ENCODE results near the gene NEDD4L.
A peak's percentile ranks its signal among the peaks of the same experiment; 100 is the strongest.

NEDD4L gene

GRCh38 chr18:58320907-58321561, 277.0 kb downstream of the NEDD4L start:
- no peak for DNase-seq (ENCODE audit: low spot score)

GRCh38 chr18:58321986-58322385, 278.0 kb downstream of the NEDD4L start:
- peak; percentile 82 for DNase-seq (ENCODE audit: low spot score)

GRCh38 chr18:58322464-58322863, 278.4 kb downstream of the NEDD4L start:
- no peak for DNase-seq (ENCODE audit: low spot score)

GRCh38 chr18:58323866-58324762, 280.1 kb downstream of the NEDD4L start:
- DNase-seq (ENCODE audit: low spot score) = no peak

GRCh38 chr18:58324824-58325480, 280.9 kb downstream of the NEDD4L start:
- DNase-seq (ENCODE audit: low spot score) = no peak

- no peak for DNase-seq (ENCODE audit: low spot score)
These were observed 281.5 kb downstream of the NEDD4L start for GRCh38 chr18:58325494-58325893.

- no peak for DNase-seq (ENCODE audit: low spot score)
These were observed 290.0 kb downstream of the NEDD4L start for GRCh38 chr18:58334061-58334460.

- no peak for DNase-seq (ENCODE audit: low spot score)
These were observed 291.2 kb downstream of the NEDD4L start for GRCh38 chr18:58335223-58335622.

- DNase-seq (ENCODE audit: low spot score) = no peak
These were observed 291.8 kb downstream of the NEDD4L start for GRCh38 chr18:58335821-58336220.

- DNase-seq (ENCODE audit: low spot score) = no peak
These were observed 292.6 kb downstream of the NEDD4L start for GRCh38 chr18:58336605-58337004.

- DNase-seq (ENCODE audit: low spot score) = no peak
These were observed 293.3 kb downstream of the NEDD4L start for GRCh38 chr18:58337285-58337684.

- no peak for DNase-seq (ENCODE audit: low spot score)
These were observed 293.7 kb downstream of the NEDD4L start for GRCh38 chr18:58337686-58338085.

GRCh38 chr18:58338141-58338540, 294.1 kb downstream of the NEDD4L start:
- peak; percentile 34 for DNase-seq (ENCODE audit: low spot score)

- no peak for DNase-seq (ENCODE audit: low spot score)
These were observed 295.1 kb downstream of the NEDD4L start for GRCh38 chr18:58338961-58339592.

GRCh38 chr18:58339890-58340289, 295.9 kb downstream of the NEDD4L start:
- DNase-seq (ENCODE audit: low spot score) = no peak

- no peak for DNase-seq (ENCODE audit: low spot score)
These were observed 297.9 kb downstream of the NEDD4L start for GRCh38 chr18:58341916-58342315.

GRCh38 chr18:58344080-58344670, 300.1 kb downstream of the NEDD4L start:
- no peak for DNase-seq (ENCODE audit: low spot score)

GRCh38 chr18:58344861-58345463, 300.9 kb downstream of the NEDD4L start:
- DNase-seq (ENCODE audit: low spot score) = no peak

- DNase-seq (ENCODE audit: low spot score) = no peak
These were observed 301.8 kb downstream of the NEDD4L start for GRCh38 chr18:58345875-58346274.

GRCh38 chr18:58347135-58347534, 303.1 kb downstream of the NEDD4L start:
- no peak for DNase-seq (ENCODE audit: low spot score)

- no peak for DNase-seq (ENCODE audit: low spot score)
These were observed 304.5 kb downstream of the NEDD4L start for GRCh38 chr18:58348517-58348916.

GRCh38 chr18:58348951-58349350, 304.9 kb downstream of the NEDD4L start:
- no peak for DNase-seq (ENCODE audit: low spot score)
